HG02973 (cell line): ENCODE results near the gene AKAP6.

Experiments
- ATAC-seq: cut with Tn5 transposase; IDR thresholded peaks from one replicate; pipeline ENCODE4 v1.9.1; 2021; ENCODE audit warnings: moderate library complexity; ENCODE audit not compliant: unreplicated experiment

The AKAP6 gene

DNA sequence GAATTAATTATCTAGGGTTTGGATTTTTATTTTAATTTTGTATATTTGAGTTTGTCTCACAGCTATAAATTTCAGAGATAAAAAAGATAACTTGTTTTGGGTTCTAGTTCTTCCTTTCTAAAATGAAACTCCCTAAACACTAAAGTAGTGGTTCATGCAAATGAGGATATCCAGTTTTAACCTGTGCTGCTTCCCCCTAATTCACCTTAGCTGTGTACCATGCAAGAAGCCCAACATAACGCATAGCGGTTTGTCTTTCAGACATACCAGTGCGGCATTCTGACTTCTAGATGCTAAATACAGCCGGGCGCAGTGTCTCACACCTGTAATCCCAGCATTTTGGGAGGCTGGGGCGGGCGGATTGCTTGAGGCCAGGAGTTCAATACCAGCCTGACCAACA lies 320.9 kb downstream of the AKAP6 start:
- ATAC-seq, result no peak

DNA sequence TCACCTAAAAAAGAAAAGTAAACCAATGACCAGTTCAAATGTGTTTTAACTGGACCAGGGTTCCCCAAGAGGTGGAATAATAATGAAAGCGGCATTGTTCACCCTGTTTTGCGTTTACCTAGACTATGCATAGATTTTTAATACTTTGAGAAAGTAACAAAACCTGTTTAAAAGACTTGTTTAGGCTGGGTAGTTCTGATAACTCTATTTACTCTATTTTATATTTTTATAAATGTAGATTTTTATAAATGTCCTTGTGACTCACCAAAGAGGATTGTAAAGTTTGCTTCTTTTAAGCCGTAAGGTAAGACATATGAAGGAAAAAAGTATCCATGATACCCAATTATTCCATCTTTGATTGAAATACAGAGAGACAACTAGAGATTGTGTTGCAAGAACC lies 321.6 kb downstream of the AKAP6 start:
- no peak for ATAC-seq

GRCh38 chr14:32654106-32654505 lies 325.0 kb downstream of the AKAP6 start:
- no peak for ATAC-seq

DNA sequence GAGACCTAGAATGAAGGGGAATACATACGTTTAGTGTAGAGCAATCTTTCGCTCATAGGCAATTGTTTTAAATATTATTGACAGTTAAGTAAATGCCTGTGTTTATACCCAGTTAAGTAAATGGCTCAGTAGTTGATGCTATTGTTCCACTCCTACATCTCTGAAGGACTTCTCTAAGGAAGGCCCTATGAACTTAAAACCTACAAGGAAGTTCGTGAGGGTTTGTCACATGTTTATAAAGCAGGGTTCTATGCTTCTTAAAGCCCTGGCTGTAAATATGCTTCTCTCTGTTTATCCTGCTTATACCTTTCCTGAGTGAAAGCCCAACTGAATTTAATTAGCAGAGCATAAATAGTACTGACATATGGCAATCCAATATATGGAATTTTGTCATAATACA lies 327.5 kb downstream of the AKAP6 start:
- ATAC-seq, result no peak

DNA sequence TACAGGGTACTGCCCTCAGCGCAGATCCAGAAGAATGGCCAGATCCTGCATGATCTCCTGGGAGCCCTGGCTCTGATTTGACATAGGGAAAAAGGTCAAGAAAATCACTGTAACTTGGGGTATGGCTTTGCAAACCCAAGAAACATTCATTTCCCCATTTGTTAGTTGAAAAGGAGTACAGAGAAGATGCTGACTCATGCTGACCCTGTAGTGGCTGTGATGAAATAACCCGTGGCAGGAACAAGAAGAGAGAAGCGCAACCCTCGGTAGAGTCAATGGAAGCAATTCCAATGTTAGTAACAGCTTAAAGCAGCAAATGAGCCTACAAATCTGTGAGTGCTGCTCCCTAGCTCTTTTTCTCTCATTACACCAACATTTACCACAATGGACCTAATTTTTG lies 328.0 kb downstream of the AKAP6 start:
- no peak for ATAC-seq

GRCh38 chr14:32661216-32661615 lies 332.1 kb downstream of the AKAP6 start:
- ATAC-seq, result no peak

DNA sequence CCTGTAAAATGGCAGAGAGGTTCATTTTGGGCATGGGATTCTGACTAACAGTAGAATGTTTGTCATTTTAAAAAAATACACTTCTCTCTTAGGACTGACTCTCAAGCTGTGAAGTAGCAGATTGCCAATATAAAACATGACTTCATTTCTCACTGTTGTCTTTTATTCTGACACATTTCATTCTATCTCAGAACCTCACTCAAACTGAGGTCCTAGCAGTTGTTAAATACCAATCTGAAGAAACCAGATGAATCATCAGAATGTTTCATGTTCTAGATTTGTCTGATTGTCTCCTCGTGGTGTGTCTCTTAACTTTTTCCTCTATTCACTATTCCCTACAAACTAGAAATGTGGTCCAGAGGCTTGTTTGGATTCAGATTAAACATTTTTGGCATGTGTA lies 333.1 kb downstream of the AKAP6 start:
- no peak for ATAC-seq

GRCh38 chr14:32666308-32666707 lies 337.2 kb downstream of the AKAP6 start:
- no peak for ATAC-seq

- ATAC-seq, result no peak
Observed at GRCh38 chr14:32667287-32667686, 338.2 kb downstream of the AKAP6 start.

GRCh38 chr14:32667791-32668190 lies 338.7 kb downstream of the AKAP6 start:
- ATAC-seq, result no peak

GRCh38 chr14:32669391-32669790 lies 340.3 kb downstream of the AKAP6 start:
- no peak for ATAC-seq

DNA sequence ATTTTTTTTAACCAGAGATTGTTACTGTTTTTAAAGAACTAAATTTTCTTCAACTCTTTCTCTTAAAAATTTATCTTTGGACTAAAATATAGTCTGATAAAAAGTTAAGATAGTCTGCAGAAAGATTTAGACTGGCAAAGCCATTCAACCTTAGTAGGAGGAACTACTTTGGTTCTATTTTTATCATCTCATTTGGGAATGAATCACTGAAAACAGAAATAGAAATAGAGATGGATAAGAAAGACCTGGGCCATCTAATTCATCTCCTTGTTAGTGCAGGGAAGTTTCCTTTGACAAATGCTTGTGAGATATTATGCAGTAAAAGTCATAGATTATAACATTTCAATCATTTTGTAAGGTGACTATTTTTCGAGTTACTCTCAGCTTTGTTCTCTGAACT lies 346.3 kb downstream of the AKAP6 start:
- no peak for ATAC-seq

DNA sequence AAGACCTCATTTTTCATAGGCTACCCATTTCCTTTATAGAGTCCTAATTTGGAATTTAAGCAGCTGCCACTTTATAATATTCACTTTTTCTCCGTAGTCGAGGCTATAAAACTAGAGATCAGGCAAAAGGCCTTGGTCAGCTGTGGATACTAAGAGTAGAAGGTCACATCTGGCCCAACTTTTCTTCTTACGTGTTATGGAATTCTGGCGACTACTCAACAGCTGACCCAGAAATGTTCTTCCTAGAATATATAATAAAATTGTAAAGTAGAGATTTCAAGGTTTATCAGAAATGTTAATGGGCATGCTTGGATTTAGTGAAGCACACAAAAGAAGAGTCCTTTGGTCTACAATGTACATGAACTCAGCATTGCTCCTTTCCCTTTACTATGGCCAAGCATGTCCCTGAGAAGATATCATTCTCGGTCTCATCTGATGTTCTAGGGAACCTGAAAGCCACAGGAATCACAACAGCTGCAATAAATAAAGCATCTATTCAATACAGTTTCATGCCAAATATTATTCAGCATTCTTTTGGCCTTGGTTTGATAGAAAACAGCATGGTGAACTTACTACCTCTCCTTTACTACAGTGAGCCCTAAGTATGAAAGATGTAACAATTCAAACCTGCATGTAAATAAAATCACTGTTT lies 348.2 kb downstream of the AKAP6 start:
- ATAC-seq, result no peak

DNA sequence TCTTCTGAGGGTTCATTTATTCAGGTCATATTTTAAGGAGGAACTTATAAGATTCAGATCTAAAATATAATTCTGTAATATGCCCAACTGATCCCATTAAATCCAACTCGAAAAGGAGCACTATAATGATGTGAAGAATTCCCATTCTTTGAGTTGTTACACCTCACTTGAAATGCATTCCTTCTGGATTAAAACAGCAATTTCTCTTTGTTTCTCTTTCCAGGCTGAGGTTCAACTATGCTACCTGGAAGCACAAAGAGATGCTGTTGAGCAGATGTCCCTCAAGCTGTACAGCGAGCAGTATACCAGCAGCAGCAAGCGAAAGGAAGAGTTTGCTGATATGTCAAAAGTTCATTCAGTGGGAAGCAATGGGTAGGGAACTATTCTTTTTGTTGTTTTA lies 349.0 kb downstream of the AKAP6 start:
- no peak for ATAC-seq

GRCh38 chr14:32679927-32680612 lies 351.0 kb downstream of the AKAP6 start:
- ATAC-seq, result no peak

DNA sequence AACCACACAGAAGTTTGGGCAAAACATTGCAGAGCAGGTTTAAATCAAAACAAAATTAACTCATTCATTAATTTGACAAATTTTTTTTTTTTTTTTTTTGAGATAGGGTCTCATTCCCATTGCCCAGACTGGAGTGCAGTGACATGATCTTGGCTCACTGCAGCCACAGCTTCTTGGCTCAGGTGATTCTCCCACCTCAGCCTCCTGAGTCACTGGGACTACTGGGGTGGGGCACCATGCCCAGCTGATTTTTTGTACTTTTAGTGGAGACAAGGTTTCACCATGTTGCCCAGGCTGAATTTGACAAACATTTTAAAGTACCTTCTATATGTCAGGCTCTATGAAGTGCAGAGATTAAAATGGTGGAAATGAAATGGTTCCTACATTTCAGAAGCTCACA lies 352.5 kb downstream of the AKAP6 start:
- ATAC-seq, result no peak

DNA sequence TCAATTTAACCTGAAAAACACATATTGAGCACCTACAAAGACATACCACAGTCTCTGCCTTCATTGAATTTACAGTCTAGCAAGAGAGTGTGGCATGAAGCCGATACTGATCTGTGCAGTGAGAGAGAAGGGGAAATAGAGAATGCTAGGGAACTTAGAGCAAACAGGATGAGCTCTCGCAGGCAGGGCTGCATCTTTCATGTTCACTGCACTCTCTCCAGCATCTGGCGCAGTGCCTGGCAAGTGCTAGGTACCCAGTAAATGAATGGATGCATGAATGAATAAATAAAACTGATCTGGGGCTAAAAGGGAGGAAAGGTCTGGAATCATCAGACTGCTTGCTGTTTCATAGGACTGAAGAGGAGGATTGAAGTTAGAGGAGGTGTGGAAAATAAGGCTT lies 353.1 kb downstream of the AKAP6 start:
- no peak for ATAC-seq

DNA sequence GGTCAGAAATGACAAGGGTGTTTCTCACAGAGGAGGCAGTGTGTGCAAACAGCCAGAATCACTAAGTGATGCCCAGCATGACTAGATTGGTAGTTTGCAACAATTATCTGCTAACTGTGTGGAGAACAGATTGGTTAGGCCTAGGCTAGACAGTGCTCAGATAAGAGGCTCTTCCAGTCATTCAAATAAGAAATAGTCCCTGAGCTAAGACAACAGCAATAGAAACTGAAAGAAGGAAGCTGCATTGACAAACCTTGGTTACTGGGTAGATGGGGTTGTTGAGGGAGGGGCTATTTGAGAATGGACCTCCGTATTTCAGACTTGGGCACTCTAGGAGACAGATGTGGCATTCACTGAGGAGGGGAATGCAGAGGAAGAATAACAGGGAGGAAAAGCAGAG lies 354.6 kb downstream of the AKAP6 start:
- no peak for ATAC-seq

DNA sequence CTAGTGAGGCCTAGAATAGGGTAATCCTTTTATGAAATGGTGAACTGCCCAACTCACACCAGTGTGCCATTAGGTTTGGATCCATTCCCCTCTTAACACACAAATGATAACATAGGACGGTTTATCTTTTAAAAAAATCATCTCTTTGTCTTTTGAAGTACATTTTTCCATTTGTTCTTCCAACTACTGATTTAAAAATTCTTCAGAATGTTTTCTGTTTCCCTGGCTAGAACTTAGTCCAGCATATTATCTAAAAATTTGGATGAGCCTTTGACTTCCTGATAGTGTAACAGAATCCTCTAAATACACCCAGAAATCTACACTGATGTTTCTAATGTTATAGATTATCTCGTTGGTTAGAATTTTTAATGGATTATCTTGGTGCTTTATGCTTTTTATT lies 359.8 kb downstream of the AKAP6 start:
- no peak for ATAC-seq

GRCh38 chr14:32692441-32692840 lies 363.3 kb downstream of the AKAP6 start:
- ATAC-seq, result no peak

GRCh38 chr14:32693114-32693513 lies 364.0 kb downstream of the AKAP6 start:
- ATAC-seq, result no peak

GRCh38 chr14:32694795-32695449 lies 365.8 kb downstream of the AKAP6 start:
- ATAC-seq, result no peak
